ENCODE results near the gene NEK7.
"Not testable (repeated sequence)": the region's sequence is repeated elsewhere in the genome, so short reads cannot be mapped to it uniquely, and the experiment has no call there.

NEK7 gene

DNA sequence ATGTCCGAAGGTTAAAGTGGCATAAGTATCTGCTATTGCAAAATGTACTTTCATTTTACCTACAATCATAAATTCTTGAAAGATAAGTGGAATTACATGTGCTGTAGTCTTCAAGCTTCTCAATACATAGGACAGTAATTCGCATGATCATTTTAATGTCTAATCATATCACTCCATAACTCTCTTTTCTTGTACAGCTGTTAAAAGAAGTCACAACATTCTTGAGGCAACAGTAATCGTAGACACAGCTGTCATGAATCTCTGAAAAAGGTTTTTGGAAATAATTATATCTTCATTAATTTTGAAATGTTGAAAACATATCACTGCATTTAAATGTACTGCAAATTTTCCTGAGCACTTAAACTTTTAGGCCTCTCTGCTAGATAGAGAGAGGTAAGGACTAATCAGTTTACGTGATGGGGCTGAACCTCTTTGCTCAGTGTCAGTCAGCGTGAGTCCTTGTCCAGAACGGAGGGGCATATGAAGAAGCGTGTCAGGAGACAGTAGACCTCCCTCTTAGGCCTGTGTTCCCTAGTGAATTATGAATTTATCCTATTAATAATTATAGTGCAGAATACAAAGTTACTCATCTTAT, 133.4 kb downstream of the NEK7 start:
- no peak for DNase-seq (ENCODE audit: low read depth)

DNA sequence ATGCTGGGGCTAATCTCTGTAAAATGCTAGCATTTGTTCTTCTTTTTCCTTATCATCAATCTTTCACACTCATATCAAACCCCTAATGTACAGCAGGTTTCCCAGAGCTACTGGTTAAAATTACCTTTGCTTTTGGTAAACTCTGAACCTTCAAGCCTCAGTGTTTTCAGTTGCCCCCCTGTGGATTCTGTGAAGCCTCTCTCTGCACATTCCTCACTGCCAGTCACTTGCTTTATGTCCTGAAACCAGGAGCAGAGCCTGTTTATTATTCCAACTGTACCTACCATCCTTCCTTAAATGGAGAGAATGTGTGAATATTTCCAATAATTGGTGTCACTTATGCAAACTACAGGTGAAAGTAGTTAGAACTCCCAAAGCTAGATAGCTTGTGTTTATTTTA, 134.2 kb downstream of the NEK7 start:
- no peak for DNase-seq (ENCODE audit: low read depth)

DNA sequence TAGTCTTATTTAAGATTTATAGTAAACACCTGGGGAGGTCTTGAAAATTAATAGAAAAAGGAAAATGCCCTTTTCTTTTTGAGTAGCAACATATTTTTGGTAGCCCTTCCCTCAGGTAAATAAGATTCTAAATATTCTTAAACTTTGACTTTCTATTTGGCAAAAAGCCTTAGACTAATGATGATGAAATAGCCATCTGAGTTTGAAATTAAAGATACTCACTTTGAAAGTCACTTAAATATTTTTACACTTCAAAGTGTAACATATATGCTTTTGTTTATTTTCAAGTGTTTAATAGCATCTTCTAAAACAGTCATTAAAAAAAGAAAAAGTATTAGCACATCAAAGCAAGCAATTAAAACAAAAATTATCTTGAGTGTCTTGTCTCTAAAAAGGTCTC, 135.1 kb downstream of the NEK7 start:
- DNase-seq (ENCODE audit: low read depth): no peak

DNA sequence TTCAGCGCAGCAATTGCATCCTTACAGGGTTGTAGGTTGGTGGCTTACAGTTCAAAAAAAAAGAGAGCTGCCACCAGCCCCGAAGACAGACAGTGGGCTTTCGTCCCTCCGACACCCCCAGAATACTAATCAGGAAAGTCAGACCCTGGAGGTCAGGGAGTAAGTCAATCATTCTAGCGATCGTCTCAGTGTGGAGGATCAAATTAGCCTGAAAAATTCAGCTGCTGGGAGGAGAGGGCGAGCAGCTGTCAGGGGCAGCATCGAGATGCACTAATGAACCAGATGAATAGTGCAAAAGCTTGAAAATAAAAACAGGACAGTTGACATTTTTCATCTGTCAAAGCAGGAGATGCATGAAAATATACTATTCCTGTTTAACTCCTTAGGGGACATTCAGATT, 138.4 kb downstream of the NEK7 start:
- no peak for DNase-seq (ENCODE audit: low read depth)

DNA sequence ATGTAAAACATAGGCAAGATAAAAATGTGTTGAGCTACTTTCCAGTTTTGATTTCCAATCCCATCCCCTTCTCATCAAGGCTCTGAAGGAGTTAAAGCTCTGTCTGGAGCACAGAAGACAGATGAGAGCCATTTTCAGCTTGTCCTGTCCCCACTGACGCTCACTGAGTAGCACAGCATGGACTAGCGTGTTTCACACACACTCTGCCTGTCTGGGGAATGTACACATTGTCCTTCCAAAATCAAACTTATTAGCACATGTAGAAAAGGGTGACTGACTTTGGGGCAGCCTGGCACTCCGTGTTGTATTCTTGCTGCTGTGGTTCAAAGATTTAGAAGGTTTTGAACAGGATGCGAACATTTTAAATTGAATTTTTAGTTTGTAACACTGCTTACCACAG, 139.2 kb downstream of the NEK7 start:
- DNase-seq (ENCODE audit: low read depth): no peak

DNA sequence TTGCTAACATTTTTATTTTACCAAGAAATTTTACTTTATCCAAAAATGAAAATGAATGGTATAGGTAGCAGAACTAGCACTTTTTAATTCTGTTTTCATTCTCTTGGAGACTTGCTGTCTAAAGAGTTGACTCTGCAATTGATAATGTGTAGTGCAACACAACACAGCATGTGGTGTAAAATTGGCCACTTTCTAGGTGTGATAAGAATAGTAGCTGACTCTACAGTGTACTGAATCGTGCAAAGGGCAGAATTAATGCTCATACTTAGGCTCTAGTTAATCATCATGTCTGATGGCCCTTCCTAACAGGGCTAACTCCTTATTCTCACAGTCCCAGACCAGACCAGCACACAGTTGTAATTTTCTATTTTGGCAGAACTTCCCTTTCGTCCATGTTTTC, 140.5 kb downstream of the NEK7 start:
- no peak for DNase-seq (ENCODE audit: low read depth)

DNA sequence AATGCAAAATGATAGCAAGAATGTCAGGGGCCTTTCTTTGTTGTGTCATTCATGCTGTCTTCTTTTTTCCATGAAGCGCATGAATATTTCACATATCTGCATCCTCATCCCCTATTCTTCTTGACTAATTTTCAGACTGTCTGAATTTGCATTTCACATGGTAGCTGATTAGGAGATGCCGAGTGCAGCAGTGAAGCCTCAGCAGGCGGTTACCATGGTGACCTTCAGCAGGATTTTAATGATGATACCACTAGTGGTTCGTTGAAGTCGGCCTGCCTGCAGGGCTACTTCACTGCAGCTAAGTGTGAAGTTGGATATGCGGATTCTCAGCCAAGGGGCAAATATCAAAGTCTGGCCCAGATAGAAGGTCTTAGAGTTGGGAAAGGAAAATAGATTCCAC, 141.8 kb downstream of the NEK7 start:
- no peak for DNase-seq (ENCODE audit: low read depth)

DNA sequence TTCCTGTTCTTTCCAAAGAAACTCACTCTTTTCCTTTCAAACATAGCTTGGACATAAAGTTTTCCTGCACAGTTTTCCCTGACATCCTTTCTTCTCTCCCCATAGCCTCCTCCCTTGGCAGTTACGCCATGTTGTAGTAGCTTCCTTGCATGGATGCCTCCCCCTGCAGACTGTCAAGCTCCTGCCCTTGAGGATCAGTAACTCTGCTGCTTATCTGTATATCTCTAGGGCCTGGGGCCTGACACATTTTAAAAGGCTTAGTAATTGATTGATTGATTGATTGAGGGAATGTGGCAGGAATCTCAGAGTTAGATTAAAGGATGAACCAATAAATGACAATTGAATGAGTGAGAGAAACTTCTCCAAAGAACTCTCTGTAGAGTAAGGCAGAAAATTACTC, 143.7 kb downstream of the NEK7 start:
- no peak for DNase-seq (ENCODE audit: low read depth)

DNA sequence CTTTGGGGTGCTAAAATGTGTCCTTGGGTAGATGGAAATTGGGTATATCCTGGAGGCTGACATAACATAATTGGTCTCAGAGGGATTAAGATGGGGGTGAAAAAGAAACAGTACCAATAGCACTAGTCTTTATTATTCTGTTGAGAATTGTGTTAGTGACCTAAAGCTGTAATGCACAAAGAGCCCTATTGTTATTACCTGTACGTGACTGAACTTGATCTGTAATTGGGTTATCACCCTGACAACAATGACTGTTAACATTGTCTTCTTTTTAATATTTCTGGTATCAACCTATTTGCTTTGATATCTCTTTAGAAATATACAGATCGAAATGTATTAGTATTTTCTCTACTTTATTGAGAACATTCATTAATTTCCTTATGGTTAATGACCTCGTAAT, 147.6 kb downstream of the NEK7 start:
- no peak for DNase-seq (ENCODE audit: low read depth)

DNA sequence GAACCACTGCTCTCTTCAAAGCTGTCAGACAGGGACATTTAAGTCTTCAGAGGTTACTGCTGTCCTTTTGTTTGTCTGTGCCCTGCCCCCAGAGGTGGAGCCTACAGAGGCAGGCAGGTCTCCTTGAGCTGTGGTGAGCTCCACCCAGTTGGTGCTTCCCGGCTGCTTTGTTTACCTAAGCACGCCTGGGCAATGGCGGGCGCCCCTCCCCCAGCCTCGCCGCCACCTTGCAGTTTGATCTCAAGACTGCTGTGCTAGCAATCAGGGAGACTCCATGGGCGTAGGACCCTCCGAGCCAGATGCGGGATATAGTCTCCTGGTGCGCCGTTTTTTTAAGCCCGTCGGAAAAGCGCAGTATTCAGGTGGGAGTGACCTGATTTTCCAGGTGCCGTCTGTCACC, 158.0 kb downstream of the NEK7 start:
- DNase-seq (ENCODE audit: low read depth): not testable (repeated sequence)

DNA sequence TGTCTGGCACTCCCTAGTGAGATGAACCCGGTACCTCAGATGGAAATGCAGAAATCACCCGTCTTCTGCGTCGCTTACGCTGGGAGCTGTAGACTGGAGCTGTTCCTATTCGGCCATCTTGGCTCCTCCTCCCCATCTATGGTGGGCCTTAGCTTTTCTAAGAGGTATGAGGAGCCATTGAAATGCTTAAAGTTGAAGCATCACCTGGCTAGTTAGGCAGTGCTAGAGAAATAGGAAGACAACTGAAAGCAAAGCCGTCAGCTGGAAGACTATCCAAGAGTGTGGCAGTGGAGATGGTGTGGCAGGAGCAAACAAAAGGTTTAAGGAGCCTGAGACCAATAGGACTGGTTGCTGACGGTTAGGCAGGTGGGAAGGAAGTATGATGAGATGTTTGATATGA, 158.5 kb downstream of the NEK7 start:
- DNase-seq (ENCODE audit: low read depth): not testable (repeated sequence)

DNA sequence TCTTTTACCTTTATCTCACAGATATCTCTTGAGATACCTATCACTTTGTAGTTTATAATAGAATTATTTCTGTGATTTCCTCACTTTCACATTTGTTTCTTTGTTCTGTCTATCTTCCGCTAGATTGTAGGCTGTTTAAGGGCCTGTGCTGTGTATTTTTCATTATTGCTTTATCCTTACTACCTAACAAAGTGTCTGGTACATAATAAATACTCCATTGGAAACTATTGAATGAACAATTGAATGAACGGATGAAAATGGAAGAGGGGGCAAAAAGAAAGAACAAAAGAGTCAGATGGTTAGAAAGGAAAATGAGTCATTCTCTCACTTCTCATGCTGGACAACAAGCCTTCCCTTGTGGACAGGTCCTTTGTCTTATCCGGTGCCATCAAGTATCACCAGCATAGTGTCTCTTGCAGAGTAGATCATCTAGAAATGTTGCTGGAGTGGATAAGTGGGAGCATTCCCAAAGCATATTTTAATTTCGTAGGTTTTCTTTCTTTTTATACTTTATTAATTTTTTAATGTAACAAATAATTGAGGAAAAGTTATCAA, 159.8 kb downstream of the NEK7 start:
- no peak for DNase-seq (ENCODE audit: low read depth)

DNA sequence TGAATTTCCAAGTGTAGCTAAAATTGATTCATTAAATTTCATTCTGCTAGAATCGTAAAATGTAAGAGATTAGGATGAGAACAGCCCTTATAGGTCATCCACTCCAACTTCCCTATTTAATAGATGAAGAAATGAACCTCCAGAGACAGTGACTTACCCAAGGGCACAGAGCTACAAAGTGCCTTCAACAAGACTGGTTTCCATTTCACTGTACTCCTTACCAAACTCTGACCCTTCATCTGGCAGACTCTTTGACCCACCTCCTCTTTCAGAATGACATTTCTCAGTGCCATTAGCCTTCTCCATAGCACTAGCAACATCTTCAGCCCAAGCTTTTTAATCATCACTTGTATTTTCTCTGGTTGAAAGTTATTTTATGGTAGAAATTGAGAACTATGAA, 161.3 kb downstream of the NEK7 start:
- no peak for DNase-seq (ENCODE audit: low read depth)

DNA sequence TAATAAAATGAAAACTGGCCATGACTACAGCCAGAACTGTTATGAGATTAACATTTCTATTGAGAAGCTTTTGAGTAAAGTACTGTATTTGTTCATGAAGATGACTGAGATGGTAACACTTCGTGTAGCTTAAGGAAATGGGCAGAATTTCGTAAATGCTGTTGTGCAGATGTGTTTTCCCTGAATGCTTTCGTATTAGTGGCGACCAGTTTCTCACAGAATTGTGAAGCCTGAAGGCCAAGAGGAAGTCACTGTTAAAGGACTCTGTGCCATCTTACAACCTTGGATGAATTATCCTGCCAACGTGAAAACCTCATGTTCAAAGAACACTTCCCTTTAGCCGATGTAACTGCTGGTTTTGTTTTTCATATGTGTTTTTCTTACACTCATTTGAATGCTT, 164.0 kb downstream of the NEK7 start:
- no peak for DNase-seq (ENCODE audit: low read depth)

DNA sequence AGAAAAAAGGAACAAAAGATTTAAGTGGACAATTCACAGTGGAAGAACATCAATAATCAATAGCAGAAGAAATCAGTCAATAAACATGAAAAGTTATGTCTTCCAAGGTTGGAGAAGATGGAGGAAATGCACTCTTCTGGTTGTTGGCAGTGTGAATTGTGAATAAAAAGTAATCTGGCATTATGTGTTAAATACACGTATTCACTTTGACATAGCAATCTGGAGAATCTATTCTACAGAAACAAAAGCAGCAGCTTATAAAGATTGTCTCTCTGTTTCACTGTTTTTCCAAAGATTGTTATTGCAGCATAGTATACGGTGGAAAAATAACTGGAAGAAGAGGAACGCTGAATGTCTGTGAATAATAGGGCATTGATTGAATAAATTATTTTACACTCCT, 169.4 kb downstream of the NEK7 start:
- DNase-seq (ENCODE audit: low read depth): no peak

DNA sequence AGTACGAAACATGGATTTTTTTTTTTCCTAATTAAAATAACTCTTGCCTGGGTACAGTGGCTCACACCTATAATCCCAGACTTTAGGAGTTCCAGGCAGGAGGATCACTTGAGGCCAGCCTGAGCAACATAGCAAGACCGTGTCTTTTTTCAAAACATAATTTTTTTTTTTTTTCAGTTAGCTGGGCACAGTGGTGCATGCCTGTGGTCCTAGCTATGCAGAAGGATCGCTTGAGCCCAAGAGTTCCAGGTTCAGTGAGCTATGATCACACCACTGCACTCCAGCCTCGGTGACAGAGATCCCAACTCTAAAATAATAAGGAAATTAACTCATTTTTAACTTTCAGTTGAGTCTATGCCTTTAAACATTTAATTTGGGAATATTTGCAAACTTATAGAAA, 170.1 kb downstream of the NEK7 start:
- DNase-seq (ENCODE audit: low read depth): no peak

DNA sequence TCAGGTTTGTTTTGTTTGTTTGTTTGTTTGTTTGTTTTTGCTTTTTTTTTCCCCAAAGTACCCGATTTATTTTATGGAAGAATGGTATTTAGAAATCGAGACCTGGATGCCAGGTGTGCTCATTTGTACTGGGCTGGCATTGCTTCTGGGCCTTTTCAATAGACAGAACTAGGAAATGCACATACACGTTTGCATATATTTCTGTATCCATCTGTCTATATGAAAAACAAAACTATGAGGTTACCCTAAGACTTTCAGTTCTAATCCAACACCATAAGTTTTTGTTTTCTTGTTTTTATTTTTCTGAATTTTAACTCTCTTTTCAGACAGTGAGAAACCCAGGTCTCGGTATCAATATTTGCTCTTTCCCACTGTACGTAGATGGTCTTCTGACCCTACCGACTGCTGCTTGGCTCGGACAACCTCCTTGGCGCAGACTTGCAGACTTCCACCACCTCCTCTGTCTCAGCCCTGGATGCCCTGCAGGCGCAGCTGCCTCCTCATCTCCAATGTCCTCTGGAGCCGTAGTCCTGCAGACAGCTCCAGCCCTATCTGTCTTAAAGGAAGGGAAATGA, 171.7 kb downstream of the NEK7 start:
- DNase-seq (ENCODE audit: low read depth): no peak

DNA sequence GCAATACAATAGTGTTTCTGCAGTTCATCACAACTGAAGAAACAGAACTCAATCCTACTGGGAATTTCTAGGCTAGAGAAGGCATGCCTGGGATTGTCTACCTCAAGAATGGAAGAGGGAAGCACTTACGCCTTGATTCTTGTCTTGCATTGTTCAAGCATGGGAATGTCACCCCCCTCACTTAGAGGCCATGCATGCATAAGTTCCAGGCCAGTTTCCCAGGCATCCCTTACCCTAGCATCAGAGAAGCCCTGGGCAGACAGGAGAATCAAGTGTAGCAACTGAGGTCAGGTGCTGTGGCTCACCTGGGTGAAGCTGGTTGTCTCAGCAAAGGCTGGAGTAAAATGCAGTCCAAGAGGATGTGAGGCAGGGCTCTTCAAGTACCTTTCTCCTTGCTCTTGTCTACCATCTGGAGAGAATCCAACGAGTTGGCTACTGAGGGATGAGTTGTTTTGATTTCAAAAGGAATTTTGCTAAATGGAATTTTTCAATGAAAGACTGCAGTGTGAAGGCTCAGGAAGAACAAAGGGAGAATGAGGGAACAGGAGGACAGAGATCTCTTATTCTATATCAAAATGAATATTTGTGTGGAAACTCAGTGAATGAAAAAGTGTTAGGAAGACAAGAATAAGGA, 174.3 kb downstream of the NEK7 start:
- DNase-seq (ENCODE audit: low read depth): no peak

DNA sequence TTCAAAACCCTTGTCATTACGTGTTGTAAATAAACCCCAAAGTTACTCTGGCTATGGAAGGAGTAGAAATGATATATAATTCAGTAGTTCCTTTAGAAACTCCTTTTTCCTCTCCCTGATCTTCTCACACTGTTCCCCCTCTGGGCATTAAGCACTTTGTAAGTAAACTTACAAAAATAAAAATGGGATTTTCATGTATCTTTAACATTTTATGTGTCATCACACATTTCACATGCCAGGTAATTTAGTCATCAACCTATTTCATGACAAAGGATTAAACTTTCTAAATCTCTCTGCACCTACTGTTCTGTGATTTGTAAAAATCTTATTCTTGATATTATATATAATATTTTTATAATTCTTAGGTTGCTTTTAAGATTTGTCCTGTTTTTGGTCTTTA, 176.9 kb downstream of the NEK7 start:
- DNase-seq (ENCODE audit: low read depth): no peak

DNA sequence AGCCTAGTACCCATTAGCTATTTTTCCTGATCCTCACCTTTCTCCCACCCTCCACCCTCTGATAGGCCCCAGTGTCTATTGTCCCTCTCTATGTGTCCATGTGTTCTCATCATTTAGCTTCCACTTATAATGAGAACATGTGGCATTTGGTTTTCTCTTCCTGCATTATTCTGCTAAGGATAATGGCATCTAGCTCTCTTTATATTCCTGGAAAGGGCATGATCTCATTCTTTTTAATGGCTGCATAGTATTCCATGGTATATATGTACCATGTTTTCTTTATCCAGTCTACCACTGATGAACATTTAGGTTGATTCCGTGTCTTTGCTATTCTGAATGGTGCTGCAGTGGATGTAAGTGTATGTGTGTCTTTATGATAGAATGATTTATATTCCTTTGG, 178.9 kb downstream of the NEK7 start:
- DNase-seq (ENCODE audit: low read depth): no peak

DNA sequence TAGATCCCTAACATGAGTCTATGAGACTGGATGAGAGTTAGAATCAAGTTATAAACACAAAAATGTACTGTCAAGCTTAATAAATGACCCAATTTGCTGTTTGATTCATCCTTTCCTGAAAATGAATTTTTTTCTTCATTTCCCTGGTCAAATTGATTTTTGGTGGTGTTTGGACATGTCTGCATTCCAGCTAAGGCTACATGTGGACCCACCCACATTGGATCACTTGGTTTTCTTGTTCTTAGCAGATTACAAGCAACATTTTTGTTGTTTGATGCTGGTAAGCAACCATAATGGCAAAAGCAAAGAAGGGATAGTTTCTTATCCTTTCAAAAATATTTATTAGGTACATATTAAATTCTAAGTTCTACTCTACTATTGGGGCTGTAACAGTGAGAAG, 181.1 kb downstream of the NEK7 start:
- DNase-seq (ENCODE audit: low read depth): no peak

DNA sequence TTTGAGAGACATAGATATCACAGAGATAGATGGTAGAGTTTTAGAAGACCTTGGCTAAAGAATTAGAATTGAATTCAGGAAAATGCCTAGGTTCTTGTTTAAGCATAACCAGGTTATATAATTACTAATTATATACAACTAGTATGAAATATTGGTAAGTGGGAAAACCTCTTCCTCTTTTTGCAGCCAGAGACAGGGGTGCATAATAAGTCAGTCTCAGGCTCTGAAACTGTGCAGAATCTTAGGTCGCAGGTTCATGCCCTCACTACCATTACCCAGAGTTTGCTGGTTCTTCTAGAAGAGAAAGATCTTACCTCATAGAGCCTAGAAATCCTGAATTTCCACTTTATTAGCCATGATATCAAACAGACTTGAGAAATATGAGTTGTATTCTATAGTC, 183.3 kb downstream of the NEK7 start:
- no peak for DNase-seq (ENCODE audit: low read depth)

DNA sequence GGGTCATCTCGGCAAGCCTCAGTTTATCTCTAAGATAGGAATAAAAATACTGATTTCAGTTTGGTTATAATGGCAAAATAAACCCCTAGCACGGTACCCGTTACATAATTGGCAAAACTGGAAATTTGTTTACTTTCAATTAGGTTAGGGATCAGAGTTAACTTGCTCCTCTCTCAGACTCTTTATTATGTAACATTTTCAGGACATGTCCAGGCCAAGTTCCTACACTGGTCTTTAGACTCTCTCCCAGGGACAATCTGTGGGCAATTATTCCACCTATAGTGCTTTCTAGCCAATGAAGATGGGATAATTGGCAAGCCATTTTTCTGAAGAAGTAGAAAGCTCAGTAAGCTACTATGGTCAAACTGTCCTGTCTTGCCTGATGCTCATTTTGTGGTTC, 189.4 kb downstream of the NEK7 start:
- DNase-seq (ENCODE audit: low read depth): no peak

DNA sequence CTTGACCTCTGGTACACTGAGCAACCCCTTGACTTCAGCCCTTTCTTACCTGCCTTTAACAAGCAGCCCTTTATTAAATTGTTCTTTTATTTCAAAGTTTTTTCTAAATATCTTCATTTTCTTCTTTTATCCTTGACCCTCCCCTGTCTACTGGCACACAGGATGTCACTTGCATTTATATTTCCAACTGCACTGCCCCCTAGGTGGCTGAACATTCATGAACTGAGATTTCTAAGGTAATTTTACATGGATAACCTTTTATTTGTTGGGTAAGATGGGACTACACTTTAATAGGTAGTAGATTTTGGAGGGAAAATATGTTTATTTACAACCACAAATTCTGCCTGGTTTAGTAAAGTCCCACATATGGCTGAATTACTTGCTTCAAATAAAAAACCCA, 193.7 kb downstream of the NEK7 start:
- no peak for DNase-seq (ENCODE audit: low read depth)
